SK-N-MC (cell line): Measurements from ENCODE around the gene ATP6V1F.

Experiments
- EZH2 ChIP-seq: fragments of 200-600 bp; sonication (generic); IDR thresholded peaks from one replicate; pipeline ENCODE4 v1.6.1; 2017; ENCODE audit warnings: antibody characterized with exemption
- POLR2AphosphoS5 ChIP-seq: IDR thresholded peaks from 2 replicates; pipeline ENCODE4 v1.6.1; 2012; ENCODE audit warnings: mild to moderate bottlenecking, low read depth, low read length, borderline replicate concordance

DNA sequence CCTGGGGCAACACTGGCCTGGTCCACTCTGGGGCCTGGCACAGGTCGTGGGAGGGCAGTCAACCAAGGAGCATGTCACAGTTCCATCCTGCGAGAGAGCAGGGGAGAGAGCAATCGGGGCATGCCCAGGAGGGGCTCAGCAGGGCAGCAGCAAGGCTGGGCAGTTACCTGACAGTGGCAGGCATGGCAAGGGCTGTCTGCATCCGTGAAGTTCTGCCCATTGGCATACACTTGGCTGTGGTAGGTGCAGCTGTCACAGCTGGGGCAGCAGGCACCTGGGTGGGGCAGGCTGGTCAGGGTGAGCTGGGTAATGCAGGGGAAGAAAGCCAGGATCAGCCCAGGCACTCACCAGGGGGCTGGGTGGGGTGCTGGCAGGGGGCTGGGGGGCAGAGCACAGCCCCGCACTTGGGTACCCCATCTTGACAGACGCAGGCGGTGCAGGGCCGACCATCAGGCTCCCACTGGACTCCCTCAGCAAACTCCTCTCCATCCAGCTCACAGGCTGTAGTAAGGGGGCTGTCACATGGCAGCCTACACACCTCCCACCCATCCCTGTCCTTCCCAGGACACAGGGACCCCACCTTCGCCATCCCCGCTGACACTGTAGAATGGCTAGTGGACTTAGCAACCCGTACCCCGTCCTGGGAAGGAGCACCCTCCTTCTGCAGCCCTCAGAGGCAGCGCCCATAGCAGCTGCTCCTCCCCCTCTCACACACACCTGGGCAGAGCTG is 30.0 kb downstream of the ATP6V1F start:
- TF ChIP-seq EZH2 (no peak), POLR2AphosphoS5 (no peak)
